GM12892 (cell line): ENCODE results near the gene WBP4.

Experiments
- POLR2A ChIP-seq: IDR thresholded peaks from 2 replicates; pipeline ENCODE4 v1.6.1; 2011; ENCODE audit warnings: low read depth, low read length, control low read depth
- POLR2AphosphoS5 ChIP-seq: IDR thresholded peaks from 2 replicates; pipeline ENCODE4 v1.6.1; 2011; ENCODE audit warnings: low read depth, low read length, control low read depth

DNA sequence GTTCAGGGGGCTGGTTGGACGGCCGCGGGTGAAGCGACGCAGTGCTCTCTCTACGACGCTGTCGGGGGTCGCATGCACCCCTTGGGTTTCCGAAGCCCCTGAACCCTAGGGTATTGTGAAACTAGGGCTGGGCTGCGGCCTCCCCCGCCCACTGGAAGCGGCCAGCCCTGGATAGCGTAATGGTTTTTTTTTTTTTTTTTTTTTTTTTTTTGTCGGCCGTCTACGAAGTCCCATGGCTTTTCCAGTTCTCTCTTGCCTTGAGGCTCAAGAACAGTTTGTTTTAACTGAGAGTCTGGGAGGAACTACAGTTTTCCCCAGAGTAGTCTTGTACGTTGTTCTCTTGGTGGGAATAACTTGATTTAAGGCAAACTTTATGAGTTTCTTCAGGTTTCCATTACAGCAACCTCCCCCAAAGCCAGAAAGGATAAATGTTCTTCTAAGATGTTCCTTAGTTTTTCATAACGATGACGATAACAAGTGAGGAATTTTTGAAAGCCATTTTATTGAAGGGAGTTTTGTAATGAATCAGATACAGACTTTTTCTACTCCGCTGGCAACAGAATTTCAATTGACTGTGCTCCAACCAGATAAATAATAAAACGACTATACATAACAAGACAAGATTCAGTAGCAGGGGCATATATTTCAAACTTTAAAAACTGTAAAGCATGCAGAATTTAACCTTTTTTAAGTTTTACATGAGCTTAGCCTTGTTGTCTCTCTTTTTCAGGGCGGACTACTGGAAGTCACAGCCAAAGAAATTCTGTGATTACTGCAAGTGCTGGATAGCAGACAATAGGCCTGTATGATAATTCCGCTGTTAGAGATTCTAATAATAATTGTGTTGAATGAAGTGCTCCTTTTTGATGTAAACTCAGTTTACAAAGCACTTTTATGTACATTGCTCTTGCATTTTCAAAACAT is 867 bp downstream of the WBP4 start:
- TF ChIP-seq POLR2AphosphoS5 (no peak), POLR2A (no peak)
